GM12872 (cell line): ENCODE measurements around the gene TRPM5.

Experiments used
- TF ChIP-seq, protein P1 (sequence below): IDR thresholded peaks from 3 replicates; pipeline ENCODE4 v1.5.1; 2011; ENCODE audit warnings: low read depth, mild to moderate bottlenecking, low read length, moderate library complexity; ENCODE audit not compliant: insufficient read depth

TRPM5 gene

DNA sequence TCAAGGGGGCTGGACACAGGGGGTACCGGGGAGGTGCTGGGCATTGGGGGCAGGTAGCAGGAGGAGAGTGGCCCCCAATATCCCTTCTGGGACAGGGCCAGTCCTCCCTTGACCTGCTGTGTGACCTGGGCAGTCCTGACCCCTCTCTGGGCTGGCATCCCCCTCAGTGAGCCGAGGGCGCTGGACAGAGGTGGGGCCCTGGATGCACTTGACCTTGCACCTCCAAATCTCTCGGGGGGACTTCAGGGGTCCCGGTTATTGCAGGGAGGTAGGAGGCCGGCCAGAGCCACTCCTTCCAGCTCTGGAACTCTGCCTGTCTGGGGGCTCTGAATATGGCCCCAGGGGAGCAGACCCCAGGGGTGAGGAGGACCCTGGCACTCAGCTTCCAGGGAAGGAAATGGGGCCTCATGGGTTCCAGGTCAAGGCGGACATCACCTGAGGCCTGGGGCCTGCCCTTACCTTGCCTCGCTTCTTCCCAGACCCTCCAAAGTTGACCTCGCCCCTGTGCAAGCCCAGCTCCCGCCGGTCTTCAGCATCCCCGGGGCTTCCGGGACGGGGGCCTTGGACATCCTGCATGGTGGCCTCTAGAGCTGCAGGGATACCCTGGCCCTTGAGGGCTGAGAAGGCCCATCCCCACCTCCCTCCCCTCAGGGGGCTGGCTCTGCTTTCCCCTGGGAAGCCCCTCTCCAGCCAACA is 21.7 kb downstream of the TRPM5 start:
- TF ChIP-seq, protein P1, sequence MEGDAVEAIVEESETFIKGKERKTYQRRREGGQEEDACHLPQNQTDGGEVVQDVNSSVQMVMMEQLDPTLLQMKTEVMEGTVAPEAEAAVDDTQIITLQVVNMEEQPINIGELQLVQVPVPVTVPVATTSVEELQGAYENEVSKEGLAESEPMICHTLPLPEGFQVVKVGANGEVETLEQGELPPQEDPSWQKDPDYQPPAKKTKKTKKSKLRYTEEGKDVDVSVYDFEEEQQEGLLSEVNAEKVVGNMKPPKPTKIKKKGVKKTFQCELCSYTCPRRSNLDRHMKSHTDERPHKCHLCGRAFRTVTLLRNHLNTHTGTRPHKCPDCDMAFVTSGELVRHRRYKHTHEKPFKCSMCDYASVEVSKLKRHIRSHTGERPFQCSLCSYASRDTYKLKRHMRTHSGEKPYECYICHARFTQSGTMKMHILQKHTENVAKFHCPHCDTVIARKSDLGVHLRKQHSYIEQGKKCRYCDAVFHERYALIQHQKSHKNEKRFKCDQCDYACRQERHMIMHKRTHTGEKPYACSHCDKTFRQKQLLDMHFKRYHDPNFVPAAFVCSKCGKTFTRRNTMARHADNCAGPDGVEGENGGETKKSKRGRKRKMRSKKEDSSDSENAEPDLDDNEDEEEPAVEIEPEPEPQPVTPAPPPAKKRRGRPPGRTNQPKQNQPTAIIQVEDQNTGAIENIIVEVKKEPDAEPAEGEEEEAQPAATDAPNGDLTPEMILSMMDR, result no peak

DNA sequence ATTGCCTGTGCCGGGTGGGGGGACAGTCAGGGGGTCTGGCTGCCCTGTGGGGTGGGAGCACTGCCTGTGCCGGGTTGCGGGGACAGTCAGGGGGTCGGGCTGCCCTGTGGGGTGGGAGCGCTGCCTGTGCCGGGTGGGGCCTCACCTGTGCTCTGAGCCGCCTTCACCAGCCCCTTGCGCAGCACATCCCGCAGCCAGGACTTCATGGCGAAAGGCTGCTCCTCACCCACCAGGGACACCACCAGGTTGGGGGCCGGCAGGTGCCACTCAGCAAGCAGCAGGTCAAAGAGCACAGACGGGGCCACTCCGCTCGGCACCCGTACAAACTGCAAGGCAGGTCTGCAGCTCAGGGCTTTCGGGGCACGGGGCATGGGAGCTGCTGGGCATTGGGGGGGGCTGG is 22.3 kb downstream of the TRPM5 start:
- TF ChIP-seq, protein P1, result no peak

DNA sequence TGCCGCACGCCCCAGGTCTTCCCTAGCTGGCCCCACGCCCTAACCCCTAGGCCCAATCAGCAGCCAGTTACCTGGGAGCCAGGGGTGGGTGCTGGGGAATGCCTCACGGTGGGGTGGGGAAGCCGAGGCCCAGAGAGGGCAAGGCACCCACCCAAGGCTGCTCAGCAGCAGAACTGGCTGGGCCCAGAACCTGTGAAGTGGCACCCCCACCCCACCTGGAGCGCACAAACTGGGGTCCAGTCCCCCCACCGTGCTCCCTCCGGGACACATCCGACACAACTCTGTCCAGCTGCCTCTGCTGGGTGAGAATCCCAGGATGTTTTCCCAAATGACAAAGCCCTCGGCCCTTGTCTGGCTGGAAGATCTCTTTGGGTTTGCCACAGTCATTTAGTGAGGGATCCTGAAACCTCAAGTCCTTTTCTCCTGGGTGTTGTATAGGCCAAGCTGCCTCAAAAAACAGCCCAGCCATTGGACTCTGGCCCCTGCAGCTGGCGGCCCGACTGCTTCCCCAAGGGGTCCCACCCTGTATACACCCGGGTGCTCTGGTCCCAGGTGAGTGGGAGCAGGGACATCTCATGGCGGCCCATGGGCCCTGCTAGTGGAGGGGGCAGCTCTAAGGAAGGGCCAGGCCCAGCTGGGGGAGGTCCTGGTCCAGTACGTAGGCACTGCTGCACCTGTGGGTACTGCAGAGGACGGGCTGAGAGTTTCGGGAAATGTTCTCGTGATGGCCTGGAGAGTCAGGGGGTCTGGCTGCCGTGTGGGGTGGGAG is 22.9 kb downstream of the TRPM5 start:
- TF ChIP-seq, protein P1, result no peak

DNA sequence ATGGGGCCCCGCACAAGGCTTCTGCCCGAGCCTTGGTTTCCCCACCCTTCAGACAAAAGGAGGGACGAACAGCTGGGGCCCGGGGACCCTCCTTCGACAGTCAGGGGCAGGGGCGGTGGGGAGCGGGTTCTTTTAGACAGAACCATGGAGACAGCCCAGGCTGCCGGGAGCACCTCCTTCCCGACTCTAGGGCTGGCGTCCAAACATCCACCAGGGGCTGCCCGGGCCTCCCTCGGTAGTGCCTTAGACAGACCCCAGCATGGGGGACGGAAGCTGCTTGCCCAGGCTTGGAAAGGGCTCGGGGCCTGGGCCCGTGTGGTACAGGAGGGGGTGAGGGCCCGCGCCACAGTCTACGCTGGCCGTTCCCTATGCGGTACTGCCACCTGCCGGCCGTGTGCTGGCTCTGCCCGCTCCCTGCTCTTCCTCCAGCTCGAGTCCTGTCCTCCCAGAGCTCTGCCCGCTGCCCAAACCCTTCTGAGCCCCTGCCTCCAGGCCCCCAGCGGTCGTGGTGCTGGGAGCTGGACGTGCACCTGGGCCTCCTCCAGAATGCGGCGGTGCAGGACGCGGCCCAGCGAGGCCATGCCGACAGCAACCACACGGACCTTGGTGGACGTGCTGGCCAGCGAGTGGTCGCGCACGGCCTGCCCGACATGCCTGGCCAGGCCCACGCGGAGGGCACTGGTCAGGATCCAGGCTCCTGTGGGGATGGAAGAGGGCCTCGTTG is 23.6 kb downstream of the TRPM5 start:
- TF ChIP-seq, protein P1, result peak; percentile 90

DNA sequence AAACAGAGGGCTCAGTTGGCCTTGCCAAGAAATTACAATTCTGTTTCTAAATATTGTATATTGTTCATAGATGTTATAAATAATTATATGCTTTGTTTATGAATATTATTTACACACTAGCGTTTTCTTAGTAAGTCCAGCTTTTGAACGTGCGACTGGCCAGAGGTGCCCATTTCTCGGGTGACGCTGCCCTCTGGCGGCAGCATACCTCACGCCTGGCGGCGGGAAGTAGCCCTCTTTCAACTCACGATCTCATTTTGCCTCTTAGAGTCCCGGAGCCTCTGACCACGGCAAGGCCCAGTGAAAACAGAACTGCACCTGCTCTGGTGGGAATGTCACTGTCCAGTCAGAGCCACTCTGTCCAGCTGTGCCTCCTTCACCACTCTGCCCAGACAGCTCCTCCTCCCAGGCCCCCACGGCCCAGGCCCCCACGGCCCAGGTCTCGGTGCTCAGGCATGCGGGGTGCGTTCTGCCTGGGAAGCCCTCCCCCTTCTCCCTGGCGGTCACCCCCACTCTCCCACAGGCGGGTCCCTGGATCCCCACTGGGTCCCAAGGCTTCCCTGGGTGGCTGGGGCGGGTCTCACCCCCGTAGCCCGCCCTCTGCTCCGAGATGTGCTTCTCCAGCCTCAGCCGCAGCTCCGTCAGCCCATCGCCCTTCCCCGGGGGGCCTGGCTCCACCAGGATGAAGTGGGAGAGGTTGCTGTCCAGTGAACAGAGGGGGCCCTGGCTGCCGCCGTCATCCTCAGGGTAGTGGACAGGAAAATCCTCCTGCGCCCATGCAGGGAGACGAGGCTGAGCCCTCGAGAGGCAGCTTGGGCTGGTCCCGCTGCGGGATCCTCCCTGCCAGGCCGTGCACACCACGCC is 24.4 kb downstream of the TRPM5 start:
- TF ChIP-seq, protein P1, result peak; percentile 83

DNA sequence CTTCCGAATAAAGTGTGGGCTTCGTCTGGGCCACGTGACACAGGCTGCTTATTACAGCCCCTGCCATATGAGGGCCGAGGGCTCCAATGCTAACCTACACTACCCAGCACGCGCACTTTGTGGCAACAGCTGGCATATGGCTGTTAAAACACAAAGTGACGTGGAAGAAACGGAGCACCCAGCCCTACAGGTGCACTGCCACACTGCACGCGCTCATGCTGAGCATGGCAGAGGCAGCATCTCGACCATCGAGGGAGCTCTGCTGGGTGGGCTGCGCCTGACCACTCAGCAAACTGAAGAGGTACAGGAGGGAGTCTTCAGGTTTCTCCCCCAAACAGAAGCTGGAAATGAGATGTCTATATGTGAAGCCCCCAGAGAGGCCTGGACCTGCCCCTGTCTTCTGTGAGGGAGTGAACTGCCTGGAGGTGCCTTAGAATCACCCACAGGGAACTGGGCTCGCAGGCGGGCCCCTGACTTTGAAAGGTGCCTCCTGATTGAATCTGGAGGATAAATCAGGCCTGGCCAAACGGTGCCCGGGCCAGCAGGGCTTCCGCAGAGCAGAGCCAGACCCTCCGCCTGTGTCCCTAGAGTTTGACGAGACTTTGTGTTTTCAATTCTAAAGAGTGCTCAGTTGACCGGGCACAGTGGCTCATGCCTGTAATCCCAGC is 25.5 kb downstream of the TRPM5 start:
- TF ChIP-seq, protein P1, result no peak
